ENCODE data around the gene PPP2R2B.

- no peak for TF ChIP-seq CTCF (IDR thresholded peaks at IDR 0.05)
- TF ChIP-seq NFYB (CRISPR knock-in tag; conservative IDR thresholded peaks at IDR 0.05; ENCODE audit: low read depth), result no peak
Observed at GRCh38 chr5:146584750-146585149, 293.8 kb downstream of the PPP2R2B start.
